Activated CD4-positive, alpha-beta T cell treated with anti-CD3 and anti-CD28 coated beads, Interleukin-2, amount 50 U/mL, for 16 hours (primary cell): ENCODE results near the gene SH3BGRL2.
A peak's percentile ranks its signal among the peaks of the same experiment; 100 is the strongest.
"Not testable (repeated sequence)": the region's sequence is repeated elsewhere in the genome, so short reads cannot be mapped to it uniquely, and the experiment has no call there.

Source experiments
- DNase-seq: peaks from one replicate; pipeline ENCODE4 v3.0.0-alpha.2; 2020

Gene SH3BGRL2

DNA sequence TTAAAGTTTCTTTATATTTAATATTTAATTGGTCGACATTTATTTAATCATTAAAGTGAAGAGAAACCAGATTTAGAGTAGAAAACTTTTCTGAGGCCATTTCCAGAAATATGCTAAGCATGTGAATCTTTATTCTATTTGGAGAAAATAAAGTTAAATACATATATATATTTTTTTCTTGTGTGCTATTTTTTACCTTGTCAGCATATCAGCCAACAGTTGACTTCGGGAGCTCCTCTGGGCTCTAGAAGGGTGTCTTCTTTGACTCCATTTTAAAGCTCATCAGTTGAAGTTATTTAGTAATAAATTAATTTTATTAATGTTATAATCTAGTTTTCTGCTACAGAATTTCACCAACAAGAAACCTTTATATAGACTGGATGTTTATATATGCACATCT is 73.1 kb downstream of the SH3BGRL2 start:
- DNase-seq: no peak

GRCh38 chr6:79705456-79705995 is 74.4 kb downstream of the SH3BGRL2 start:
- DNase-seq: no peak

DNA sequence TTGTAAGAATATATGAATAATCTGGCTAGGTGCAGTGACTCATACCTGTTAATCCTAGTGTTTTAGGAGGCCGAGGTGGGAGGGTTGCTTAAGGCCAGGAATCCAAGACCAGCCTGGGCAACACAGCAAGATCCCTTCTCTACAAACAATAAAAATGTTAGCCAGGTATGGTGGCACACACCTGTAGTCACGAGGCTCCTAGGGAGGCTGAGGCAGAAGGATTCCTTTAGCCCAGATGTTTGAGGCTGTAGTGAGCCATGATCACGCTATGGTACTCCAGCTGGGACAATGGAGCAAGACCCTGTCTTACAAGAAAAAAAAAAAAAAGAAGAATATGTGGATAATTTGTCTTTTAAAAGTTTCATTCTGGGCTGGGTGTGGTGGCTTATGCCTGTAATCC is 75.4 kb downstream of the SH3BGRL2 start:
- no peak for DNase-seq

- DNase-seq: no peak
Observed at GRCh38 chr6:79707621-79708020, 76.5 kb downstream of the SH3BGRL2 start.

- DNase-seq: no peak
Observed at GRCh38 chr6:79708095-79708791, 77.1 kb downstream of the SH3BGRL2 start.

- no peak for DNase-seq
Observed at GRCh38 chr6:79710127-79710526, 79.0 kb downstream of the SH3BGRL2 start.

GRCh38 chr6:79711167-79711566 is 80.0 kb downstream of the SH3BGRL2 start:
- DNase-seq: no peak

GRCh38 chr6:79712144-79712543 is 81.0 kb downstream of the SH3BGRL2 start:
- no peak for DNase-seq

DNA sequence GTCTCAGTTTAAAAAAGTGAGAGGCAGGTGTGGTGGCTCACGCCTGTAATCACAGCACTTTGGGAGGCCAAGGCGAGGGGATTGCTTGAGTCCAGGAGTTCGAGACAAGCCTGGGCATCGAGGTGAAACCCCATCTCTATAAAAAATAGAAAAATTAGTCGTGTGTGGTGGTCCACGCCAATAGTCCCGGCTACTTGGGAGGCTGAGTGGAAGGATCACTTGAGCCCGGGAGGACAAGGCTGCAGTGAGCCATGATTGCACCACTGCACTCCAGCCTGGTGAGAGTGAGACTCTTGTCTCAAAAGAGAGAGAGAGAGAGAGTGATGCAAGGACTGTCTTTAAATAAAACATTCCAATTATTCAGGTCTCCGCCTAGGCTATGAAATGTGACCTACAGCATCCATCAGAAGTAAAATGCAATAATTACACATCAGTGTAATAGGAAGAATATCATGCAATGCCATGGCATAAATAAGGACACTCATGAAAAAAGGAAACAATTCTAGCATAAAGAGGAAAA is 81.5 kb downstream of the SH3BGRL2 start:
- DNase-seq: no peak

DNA sequence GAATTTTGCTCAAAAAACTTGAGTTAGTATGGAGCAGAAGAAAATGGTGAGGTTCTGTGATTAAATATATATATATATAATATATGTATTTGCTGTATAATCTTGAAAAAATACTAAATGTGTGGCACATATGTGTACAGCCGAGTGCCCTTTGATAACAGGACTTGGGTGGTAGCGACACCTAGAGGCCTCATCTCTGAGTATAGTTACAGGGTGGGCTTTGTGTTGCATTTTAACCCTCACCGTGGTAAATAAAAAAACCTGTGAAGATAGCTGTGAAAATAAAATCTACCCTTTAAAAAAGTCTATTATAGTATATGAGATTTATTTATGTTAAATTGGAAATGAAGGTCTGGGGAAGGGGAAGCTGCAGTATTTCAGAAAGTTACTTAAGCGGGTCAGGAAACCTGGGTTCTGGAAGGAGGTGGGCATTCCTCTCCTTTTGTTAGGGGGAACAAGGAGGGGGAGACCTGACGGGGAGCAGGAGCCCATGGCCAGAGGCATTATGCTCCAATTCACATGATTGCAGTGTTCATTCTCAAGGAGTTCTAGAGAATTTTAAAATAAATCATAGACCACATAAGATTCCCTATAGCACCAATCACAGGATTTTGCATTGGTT is 82.7 kb downstream of the SH3BGRL2 start:
- peak; percentile 30 for DNase-seq

GRCh38 chr6:79717989-79718388 is 86.9 kb downstream of the SH3BGRL2 start:
- no peak for DNase-seq

- DNase-seq: no peak
Observed at GRCh38 chr6:79718509-79719247, 87.5 kb downstream of the SH3BGRL2 start.

DNA sequence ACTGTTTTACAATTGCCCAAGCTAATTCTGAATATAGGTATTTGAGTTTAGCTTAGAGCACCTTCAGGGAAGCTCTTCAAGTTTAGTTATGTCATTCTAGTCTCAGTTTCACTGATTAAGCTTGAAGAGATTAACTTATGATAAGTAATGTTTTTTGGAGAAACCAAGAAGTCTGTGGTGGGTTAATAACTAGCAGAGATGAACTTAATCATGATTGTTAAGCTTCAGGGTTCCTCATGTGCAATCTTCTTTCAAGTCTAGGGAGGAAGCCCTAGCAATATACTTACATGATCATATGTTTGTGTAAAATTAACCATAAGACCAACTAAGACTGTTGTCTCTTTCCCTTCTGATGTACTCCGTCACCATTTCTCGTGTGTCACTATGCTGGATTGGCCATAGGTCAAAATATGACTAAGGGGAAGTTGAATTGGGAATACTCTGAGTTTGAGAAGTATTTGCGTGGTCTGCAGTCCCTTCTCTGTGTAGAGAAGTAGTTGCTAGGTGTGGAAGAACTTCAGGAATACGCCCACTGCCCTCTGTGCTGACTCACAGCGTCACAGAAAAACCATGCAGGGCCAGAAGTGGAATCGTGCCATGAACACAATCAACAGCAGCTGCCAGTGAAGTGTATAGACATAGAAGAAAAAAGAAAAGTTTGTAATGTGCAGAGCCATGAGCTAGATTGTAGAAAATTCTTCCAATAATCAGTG is 88.3 kb downstream of the SH3BGRL2 start:
- no peak for DNase-seq

GRCh38 chr6:79724816-79725215 is 93.7 kb downstream of the SH3BGRL2 start:
- DNase-seq: no peak

GRCh38 chr6:79731471-79731870 is 100.3 kb downstream of the SH3BGRL2 start:
- DNase-seq: no peak

DNA sequence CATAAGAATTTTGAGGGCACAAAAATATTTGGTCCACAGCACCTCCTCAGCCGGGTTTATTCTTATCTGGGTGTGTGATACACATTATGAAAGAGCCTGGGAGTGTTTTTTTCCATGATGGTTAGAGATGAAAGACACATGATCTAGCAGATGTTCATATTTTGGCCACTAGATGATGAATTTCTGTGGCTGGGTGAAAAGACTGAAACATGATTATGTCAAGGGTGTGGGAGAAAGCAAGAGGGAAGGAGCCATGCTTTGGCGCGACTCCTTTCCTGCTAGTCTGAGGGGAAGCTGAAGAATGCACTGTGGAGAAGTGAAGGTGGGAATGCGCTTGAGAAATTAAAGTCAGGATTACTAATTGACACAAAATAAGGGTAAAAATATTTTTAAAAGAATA is 102.3 kb downstream of the SH3BGRL2 start:
- DNase-seq: no peak

DNA sequence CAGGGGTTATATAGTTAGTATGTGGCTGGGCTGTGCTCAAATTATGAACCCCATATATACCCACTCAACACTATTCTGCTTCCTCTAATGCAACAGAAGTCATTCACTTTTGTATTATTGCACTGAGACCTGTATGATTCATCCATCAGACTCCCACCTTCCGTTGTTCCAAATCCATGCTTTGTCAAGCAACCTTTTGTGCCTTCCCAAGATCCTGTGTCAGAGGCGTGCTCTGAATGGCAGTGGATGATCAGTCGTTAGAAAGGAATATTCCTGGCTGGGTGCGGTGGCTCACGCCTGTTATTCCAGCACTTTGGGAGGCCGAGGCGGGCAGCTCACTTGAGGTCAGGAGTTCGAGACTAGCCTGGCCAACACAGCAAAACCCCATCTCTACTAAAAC is 103.2 kb downstream of the SH3BGRL2 start:
- DNase-seq: no peak

DNA sequence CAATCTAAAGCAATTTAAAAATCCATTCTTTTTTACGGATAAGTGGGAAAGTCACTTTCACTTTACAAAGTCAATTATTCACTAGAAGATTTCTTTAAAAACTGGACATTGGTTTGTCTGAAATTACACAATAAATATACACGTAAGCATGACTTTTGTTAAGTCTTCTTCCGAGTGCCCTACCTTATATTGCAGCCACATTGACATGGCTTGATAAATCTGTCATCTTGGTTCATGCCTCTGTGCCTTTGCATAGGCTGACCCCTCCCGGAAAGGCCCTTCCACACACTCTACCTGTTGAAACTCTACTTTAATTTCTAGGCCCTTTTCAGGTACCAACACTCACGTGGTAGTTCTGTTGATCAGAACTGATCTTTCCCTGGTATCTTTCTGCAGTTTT is 104.1 kb downstream of the SH3BGRL2 start:
- DNase-seq: no peak

- DNase-seq: no peak
Observed at GRCh38 chr6:79737172-79737571, 106.0 kb downstream of the SH3BGRL2 start.

- DNase-seq: no peak
Observed at GRCh38 chr6:79742030-79742429, 110.9 kb downstream of the SH3BGRL2 start.

GRCh38 chr6:79745282-79745681 is 114.2 kb downstream of the SH3BGRL2 start:
- DNase-seq: not testable (repeated sequence)

GRCh38 chr6:79746325-79746724 is 115.2 kb downstream of the SH3BGRL2 start:
- DNase-seq: not testable (repeated sequence)

GRCh38 chr6:79750806-79751205 is 119.7 kb downstream of the SH3BGRL2 start:
- DNase-seq: no peak
